Activated naive CD4-positive, alpha-beta T cell treated with anti-CD3 and anti-CD28 coated beads, Interleukin-2, amount 50 U/mL, for 16 hours (primary cell): ENCODE results near the gene TNRC18.

Experiments used
- DNase-seq: peaks from one replicate; pipeline ENCODE4 v3.0.0-alpha.2; 2020

The TNRC18 gene

DNA sequence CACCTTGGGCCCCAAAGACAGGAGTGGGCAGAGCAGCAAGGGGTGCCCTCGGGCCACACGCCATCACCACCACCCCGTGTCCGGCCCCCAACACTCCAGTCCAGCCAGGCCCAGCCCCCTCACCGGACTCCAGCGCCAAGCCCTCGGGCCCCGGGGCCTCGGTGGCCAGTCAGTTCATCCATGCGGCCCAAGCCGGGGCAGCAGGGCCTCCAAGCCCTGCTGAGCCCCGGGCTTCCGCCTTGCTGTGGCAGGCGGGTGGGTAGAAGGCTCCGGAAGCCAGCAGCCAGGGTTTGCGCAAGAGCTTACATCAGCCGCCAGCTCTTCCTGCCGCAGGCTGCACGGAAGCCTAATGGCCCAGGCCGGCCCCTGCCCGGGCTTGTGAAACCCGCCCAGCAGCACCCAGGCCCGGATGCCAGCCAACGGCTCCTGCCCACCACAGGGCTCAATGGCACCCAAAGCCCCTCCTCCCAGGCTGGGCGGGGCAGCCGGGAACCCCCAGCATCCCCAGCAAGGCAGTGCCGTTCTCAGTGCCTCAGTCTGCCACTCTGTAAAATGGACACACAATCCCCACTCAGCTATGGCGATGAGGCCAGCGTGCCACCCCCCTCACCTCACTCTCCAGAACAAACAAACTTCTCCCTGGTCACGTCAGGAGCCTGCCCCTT, 26.5 kb downstream of the TNRC18 start:
- peak; percentile 80 for DNase-seq

DNA sequence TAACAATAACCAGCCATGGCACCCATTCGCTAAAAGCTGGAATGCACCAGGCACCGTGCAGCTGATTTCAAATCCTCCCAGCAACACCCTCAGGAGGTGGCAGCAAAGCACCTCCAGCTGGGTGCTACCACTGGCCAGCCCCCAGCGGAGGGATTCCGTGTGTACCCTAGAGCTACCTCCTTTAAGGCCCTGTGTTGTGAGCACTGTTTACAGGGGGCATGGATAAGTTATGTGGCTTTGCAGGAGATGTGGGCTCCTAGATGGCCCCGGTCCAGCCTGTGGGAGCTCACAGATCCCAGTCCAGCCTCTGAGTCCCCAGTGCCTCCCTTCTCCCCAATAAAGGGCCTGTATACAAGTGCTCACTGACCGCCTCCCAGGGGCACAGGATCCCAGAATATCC, 27.1 kb downstream of the TNRC18 start:
- peak; percentile 60 for DNase-seq

DNA sequence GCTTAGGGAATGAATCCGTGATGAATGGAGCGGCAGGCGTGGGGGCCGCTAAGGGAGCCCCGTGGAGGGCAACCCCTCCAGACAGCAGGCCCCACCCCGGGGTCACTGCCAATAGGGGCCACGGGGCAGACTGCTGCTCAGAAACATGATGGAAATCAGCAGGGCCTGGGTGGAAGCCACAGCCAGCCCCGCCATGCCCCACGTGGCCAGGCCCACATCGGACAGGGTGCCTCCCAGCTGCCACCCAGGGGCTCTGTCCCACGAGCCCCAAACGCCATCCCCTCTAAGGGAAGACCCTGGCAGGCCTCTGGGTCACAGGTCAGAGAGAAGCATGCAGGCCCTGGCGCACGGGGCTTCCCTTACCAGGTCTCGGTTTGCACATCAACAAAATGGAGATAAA, 28.4 kb downstream of the TNRC18 start:
- no peak for DNase-seq

DNA sequence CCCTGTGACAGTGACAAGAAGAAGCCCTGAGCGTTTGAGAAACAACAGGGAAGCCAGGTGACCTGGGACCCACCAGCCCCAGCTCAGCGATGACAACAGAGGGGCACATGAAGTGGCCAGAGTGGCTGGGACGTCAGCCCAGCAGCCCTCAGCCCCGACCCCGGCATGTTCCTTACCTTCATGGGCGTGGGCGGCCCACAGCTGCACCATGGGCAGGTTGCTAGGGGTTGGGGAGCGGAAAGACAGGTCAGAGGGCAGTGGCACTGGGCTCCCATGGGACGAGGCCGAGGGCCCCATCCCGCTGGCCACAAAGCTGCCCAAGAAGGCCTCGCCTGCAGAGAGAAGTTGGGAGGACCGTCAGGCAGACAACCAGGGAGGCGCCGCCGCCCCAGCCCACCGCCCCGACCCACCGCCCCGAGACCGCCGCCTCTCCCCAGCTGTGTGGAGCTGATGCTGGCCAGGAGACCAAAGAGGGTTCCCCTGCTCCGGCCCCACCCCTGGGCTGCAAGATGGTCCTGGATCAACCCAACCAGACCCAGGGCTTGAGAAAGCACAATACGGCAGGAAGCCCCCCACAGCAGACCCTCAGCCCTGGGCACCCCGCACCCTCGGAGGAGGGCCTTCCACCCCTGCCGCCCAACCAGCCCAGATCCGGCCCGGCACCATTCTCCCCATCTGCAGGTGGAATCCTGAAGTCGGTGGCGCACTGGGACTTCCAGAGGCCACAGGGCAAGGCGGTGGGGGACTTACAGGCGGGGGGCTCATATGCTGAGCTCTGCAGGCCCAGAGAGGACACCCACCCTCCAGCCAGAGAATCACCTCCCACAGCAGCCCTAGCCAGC, 29.1 kb downstream of the TNRC18 start:
- no peak for DNase-seq

DNA sequence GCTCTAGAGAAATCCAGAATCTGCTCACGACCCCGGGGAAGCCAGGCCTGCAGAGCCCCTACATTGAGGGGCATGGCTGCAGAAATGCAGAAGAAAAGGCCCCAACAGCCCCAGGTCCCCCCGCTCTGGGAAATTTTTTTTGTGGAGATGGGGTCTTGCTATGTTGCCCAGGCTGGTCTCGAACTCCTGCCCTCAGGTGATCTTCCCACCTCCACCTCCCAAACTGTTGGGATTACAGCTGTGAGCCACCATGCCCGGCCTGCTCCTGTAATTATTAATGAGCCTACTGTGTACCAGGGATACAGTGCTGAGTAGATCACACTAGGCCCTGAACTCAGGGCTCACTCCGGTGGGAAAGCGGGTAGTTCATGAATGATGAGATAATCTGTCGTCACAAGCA, 29.9 kb downstream of the TNRC18 start:
- DNase-seq, result no peak

DNA sequence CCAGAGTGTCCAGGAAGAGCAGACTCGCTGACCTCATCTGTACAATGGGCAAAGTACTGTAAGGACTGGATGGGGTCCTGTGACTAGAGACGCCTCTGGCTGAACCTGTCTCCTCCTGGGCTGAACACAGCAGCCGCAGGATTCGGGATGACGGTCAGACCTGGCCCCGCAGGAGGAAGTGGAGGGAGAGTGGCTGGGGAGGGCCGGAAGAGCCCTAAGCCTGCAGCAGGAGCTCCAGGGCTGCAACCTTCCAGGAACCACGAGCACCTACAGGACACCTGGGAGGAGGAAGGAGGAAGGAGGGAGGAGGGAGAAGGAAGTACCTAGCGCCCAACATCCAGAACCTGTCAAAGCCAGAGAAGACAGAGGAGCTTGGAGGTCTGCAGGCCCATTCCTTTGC, 30.3 kb downstream of the TNRC18 start:
- DNase-seq, result no peak

DNA sequence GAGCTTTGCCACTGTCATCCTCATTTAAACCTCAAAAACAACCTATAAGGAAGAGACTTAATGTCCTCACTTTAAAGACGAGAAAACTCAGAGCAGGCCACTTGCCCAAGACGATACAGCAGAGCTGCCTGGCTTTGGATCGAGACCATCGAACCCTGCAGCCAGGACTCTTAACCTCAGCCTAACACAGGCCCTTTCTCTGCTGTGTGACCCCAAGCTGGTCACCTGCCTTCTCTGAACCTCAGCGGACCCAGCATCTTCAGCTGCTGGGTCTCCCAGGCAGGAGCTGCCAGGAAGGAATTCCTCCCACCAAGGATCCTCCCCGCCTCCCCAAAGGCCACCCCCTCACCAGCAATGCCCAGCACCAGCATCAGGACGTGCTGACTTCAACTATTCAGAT, 32.7 kb downstream of the TNRC18 start:
- DNase-seq, result no peak

DNA sequence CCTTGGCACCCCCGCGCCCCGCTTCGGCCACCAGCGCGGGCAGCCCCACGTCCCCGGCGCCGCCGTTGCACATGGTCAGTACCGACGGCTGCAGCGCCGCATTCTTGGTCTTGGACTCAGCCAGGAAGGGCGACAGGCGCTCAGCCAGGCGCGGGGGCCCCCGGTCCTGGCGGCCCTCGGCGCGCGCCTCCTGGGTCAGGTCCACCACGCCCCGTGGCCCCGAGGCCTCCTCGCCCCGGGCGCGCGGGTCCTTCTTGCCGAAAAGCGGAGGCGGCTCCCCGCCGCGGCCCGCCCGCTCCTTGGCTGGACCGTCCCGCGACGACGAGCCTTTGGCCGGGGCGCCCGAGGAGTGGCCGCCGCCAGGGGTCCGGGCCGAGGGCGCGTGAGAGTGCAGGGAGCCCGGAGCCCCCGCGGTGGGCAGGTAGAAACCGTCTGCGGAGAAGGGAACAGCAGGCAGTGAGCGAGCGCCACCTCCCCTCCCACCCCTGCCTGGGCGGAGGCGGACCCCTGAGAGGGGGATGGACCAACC, 34.7 kb downstream of the TNRC18 start:
- DNase-seq, result no peak

DNA sequence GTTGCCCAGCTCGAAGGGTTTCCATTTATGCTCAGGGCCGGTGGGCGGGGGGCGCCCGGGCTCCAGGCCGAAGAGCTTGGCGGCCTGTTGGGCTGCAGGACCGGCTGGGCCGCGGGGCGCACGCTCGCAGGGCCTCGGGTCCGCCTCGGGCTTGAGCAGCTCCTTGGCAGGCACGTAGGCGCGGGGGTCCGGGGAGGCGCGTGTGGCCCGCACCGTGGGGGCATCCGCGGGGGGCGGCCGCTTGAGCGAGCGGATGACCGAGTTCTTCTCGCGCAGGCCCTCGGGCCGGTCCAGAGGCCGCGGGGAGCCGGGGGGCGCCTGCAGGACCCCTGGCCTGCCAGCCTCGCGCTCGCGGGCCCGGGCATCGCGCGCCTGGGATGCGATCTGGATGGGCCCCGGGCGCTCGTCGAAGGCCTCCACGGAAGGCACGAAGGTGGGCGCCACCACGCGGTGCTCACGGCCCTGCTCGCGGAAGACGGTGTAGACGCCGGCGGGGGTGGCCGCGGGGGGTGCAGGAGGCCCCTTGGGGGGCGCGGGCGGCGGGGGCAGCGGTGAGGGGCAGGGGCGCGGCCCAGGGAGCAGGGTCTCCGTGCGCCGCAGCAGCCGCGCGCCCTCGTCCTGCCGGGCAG, 35.2 kb downstream of the TNRC18 start:
- DNase-seq, result no peak

DNA sequence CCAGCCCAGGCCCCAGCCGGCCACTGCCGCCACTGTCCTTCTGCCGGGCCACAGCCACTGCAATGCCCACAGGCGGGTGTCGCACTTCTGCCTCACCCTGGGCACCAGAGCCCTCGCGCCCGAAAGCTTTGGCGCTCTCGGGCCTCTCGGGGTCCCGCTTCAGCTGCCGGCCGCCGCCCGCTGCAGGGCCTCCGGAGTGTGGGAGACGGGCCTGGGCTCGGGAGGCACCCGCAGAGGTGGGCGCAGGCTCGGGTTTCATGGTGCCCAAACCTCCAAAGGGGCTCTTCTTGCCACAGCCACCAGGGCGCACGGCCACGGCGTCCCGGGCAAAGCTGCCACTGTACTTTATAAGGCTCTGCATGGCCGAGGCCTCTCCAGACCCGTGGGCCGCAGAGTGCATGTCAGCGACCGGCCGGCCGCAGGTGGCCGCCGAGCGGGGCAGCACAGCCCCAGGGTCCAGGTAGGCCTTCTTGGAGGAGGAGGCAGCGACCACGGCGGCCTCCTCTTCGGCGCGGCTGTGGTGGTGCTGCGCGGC, 35.9 kb downstream of the TNRC18 start:
- DNase-seq, result no peak

DNA sequence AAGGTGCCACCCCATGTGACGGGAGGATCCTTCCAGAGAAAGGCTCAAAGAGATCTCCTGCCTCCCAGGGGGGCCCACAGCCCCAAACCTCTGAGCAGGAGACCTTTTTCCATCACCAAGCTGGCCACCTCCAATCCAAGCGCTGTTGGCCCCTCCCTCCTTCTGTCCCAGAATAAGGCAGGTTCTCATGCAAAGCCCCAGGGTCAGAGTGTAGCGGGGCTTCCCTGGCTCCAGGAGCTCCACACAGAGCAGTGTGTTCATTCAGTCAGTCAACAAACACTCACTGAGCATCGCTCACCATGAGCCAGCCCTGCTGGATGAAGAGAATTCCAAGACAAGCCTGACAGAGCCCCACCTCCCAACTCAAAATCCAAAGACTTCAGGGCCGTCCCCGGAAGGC, 39.0 kb downstream of the TNRC18 start:
- no peak for DNase-seq

DNA sequence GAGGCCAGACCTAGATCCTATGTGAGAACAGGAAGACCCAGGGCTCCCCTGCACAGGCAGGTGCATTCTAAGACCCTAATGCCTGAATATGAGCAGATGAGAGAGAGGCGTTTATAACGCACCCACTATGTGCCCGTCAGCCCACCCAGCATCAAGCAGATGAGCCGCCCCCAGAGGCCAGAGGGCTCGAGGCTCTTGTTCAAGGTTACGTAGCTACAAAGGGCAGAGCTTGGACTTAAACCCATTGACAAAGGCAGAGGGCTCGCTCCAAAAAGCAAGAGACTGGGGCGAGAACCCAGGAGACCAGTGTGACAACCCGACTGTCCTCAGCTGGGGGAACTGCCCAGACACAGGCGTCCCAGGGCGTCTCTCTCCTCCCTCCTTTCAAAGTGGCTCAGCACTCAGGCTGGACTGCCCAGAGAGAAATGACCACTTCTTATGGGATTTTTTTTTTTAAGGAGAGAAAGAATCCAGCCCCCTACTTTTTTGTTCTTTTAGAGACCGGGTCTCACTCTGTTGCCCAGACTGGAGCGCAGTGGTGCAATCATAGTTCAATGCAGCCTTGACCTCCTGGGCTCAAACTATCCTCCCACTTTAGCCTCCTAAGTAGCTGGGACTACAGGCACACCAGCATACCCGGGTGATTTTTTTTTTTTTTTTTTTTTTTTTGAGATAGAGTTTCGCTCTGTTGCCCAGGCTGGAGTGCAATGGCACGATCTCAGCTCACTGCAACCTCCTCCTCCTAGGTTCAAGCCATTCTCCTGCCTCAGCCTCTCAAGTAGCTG, 40.1 kb downstream of the TNRC18 start:
- no peak for DNase-seq

DNA sequence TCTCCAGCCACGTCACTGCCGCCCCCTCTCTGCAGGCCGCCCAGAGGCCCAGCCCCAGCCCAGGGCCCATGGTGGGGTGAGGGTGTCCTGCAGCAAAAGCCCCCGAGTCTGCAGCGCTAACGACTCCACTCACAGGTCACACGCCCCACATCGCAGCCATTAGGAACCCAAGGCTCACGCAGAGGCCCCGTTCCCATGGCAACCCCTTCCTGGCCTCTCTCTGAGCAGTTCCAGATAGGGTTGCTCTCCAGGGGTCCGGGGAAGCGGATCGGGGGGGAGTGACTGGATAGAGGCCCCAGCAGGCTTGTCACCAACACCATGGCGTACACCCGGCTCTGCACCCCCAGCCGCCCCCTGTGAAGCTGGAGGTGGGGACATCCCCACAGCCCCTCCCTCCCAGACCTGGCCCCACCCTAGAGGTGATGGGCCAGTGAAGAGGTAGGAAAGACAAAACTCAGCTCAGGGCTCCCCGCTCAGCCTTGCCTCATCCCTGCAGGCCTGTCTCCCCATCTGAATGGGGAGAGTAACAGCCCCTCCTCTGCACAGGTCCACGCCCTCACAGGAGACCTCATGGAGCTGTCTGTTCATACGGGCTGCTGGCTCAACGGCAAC, 41.2 kb downstream of the TNRC18 start:
- no peak for DNase-seq

DNA sequence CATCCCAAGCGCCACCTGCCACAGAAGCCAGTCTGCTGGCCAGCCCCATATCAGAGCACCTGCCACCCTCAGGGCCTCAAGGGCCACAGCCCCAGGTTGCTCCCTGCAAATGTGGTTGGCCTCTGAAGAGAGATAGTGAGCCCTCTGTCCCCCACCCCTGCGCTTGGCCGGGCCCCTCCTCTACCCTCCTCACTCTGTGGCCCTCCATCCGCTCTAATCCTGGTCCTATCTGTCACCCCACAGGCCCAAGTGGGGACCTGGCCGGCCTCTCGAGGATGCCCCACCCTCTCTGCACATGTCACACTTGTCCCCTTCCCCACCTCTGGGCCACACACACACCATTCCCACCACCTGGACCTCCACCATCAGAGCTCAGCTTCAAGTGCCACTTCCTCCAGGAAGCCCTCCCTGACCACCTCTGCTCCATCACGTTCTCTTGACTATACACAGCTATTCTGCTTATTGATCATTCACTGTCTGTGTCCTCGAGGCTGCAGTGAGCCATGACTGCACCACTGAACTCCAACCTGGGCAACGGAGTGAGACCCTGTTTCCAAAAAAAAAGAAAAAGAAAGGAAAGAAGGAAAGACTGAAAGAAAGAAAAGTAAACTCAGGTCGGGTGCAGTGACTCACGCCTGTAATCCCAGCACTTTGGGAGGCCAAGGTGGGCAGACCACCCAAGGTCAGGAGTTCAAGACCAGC, 42.4 kb downstream of the TNRC18 start:
- no peak for DNase-seq

DNA sequence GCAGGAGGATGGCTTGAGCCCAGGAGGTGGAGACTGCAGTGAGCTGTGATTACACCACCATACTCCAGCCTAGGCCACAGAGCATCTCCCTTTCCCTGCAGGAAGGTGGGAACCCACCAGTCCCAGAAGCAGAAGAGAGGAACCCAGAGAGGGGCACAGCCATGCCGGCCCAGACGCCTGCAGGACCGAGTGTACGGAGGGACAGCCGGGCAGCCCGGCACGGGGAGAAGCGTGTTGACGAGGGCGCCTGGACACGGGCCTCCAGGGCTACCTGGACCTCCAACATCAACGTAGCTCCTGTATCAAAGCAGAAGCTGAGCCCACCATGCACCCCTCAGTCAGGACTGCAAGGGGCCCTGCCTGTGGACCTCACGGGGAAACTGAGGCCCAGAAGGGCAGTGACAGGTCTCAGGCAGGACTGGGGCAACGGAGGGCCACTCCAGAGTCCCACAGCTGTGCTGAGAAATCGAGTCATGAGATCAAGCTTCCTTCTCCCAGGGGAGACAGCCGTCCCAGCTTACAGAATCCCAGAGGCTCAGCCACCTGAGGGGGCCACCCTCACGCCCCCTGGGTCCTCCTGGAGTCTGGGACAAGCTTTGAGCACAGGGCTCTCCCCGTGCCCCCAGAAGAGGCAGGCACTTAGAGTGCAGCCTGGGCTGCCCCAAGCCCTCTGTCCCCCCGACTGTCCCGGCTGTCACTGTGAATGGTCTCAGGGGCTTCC, 43.1 kb downstream of the TNRC18 start:
- DNase-seq, result no peak

DNA sequence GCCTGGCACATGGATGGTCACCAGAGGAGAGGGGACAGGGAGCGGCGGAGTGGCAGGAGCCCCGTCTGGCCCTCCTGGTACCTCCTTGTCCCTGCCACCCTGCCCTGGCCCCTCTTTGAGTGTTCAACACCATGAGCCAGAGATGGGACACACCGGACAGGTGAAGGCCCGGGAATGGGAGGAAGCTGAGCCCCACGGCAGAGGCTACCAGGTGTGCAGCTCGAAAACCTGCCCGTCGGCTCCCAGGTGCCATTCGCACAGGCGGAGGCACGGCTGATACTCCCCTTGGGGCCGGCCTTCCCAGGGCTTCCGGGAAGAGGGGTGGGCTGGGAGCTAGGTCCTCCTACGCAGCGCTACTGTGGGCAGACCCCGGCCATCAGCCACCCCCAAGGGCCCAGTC, 44.1 kb downstream of the TNRC18 start:
- no peak for DNase-seq

DNA sequence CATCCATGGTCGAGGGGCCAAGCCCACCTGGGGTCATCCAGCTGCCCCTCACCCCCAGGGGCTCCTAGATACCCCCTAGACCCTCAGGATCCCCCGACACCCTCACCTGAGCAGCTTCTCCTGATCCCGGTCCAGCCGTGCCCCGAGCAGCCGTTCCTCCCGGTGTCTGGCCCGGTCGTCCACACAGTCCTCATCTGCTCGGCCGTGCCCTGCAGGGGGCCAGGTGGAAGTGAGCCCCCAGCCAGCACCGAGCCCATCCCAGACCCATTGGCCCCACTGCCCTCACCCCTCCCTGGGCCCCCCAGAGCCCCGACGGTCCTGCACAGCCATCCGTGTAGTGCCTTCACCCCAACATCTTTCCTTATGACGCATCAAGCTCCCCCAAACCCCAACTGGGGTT, 45.8 kb downstream of the TNRC18 start:
- DNase-seq, result no peak

DNA sequence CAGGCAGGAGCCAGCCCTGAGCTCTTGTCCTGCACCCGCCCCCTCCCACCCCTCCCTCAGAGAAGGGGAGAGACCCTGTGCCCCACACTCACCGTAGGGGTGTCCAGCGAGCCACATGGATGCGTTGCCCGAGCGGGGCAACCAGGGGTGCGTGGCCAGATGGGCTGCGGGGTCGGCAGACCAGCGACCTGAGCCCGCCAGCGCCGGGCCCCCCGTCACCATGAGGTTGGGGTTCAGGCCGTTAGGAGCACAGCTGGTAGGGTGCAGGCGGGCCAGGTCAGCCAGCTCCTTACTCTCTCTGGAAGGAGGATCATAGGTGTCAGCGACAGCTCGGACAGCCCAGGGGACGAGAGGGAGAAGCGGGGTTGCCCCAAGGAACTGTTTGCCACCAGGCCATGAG, 46.4 kb downstream of the TNRC18 start:
- no peak for DNase-seq

DNA sequence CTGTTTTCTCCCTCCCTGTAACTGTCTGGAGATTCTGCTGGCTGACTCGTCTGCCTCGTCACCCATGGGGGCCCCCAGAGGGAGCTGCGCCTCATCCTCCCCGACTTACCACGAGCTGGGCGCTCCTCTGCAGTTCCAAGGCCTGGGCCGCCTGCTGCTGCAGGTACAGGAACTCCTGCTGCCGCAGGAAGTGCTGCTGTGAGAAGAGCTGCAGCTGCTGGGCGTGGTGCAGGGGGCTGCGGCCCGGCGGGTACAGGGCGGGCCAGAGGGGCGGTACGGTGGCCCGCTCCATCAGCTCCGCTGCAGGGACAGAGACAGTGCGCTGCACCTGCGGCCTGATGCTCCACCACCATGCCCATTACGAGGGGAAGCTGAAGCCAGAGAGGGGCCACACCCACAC, 47.7 kb downstream of the TNRC18 start:
- no peak for DNase-seq

DNA sequence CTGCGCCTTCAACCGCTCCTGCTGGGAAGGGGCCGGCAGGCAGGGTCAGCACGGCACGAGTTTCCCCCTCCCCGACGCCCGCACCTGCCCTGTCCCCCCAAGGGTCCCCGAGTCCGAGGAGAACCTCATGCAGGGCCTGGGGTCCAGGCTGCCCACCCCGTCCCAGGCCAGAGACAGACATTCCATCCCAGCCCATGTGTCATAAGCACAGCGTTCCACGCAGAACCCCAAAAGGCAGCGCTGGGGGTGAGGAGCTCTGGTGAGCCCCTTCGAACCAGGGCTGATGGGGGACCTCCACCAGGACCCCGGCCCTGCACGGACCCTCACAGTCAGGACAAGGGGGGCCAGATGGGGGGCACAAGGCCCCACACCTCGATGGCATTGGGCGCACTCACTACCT, 49.2 kb downstream of the TNRC18 start:
- DNase-seq, result no peak

DNA sequence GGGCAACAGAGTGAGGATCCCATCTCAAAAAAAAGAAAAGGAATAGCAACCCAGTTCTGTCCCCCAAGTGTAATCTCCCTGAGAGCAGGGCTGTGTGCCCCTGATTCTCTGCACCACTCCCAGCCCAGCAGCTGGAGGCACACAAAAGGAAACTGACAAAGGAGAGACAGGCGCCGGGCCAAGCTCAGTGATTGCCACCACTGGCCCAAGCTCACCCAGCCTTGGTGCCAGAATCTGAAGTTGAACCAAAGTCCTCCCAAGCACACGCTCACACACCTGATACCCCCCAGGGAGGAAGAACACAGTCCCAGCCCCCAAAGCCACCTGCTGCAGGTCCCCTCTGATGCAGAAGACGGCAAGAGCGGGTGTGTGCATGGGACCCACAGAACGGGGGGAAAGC, 50.3 kb downstream of the TNRC18 start:
- DNase-seq, result no peak
